Smooth muscle cell (in vitro differentiated cells): ENCODE data around the gene HORMAD2. TPM values are rescaled to one million over a fixed set of nuclear protein-coding genes. Genes with fewer than 3 reads are reported as not detected.

Experiments used
- DNase-seq: peaks from one replicate; lab custom pipeline; 2025; ENCODE audit not compliant: unreplicated experiment; lab: John Stamatoyannopoulos, UW
- H2AFZ ChIP-seq: fragments of 200-600 bp; sonication (generic); 2 replicates; pipeline ENCODE4 v1.6.0; 2016; ENCODE audit warnings: antibody characterized with exemption, low read depth, mild to moderate bottlenecking
- H3F3A ChIP-seq: fragments of 200-600 bp; sonication (generic); 2 replicates; pipeline ENCODE4 v1.6.0; 2017; ENCODE audit warnings: antibody characterized with exemption, low read depth
- H3K27ac ChIP-seq: fragments of 200-600 bp; sonication (generic); 2 replicates; pipeline ENCODE4 v1.5.1; 2016; ENCODE audit warnings: low read depth, mild to moderate bottlenecking
- H3K27me3 ChIP-seq: fragments of 200-600 bp; sonication (generic); 2 replicates; pipeline ENCODE4 v1.6.1; 2016; ENCODE audit warnings: low read depth, mild to moderate bottlenecking
- H3K36me3 ChIP-seq: fragments of 200-600 bp; sonication (generic); 2 replicates; pipeline ENCODE4 v1.5.1; 2016; ENCODE audit warnings: low read depth
- H3K4me1 ChIP-seq: fragments of 200-600 bp; sonication (generic); 2 replicates; pipeline ENCODE4 v1.5.1; 2016; ENCODE audit warnings: low read depth
- H3K4me2 ChIP-seq: fragments of 200-600 bp; sonication (generic); 2 replicates; pipeline ENCODE4 v1.6.0; 2016; ENCODE audit warnings: mild to moderate bottlenecking
- H3K4me3 ChIP-seq: fragments of 200-600 bp; sonication (generic); 2 replicates; pipeline ENCODE4 v1.5.1; 2016; ENCODE audit warnings: mild to moderate bottlenecking
- H3K79me2 ChIP-seq: fragments of 200-600 bp; sonication (generic); 2 replicates; pipeline ENCODE4 v1.6.0; 2016; ENCODE audit warnings: low read depth, mild to moderate bottlenecking
- H3K9ac ChIP-seq: fragments of 200-600 bp; sonication (generic); 2 replicates; pipeline ENCODE4 v1.6.0; 2016; ENCODE audit warnings: low read depth
- H3K9me3 ChIP-seq: fragments of 200-600 bp; sonication (generic); replicated peaks from 2 replicates; pipeline ENCODE4 v1.5.1; 2016; ENCODE audit warnings: low read depth
- H4K20me1 ChIP-seq: fragments of 200-600 bp; sonication (generic); 2 replicates; pipeline ENCODE4 v1.6.0; 2016; ENCODE audit warnings: low read depth
- WGBS: methylation state at CpG from one replicate; pipeline ENCODE4 v1.1.7; 2016; ENCODE audit warnings: low lambda C conversion rate; 5-methylcytosine and 5-hydroxymethylcytosine counted together
- polyA plus RNA-seq: library from polyadenylated mRNA; unstranded; fragments of >200 nt; fragmentation: Nextera tagmentation; extraction: Ambion mirVana; gene quantifications from 2 replicates; pipeline ENCODE4 v1.2.1, GENCODE V29; 2016
- total RNA-seq: library from RNA; depleted of rRNA; stranded (reverse); fragments of >200 nt; gene quantifications from 2 replicates; pipeline ENCODE4 v1.2.3, GENCODE V29; 2014
- TF ChIP-seq, protein P1 (sequence below): fragments of 200-600 bp; sonication (generic); IDR thresholded peaks from 2 replicates; pipeline ENCODE4 v1.5.1; 2017; ENCODE audit warnings: borderline replicate concordance, mild to moderate bottlenecking, antibody characterized with exemption; ENCODE audit not compliant: insufficient read depth, poor library complexity, severe bottlenecking

Gene HORMAD2
- total and polyA plus RNA-seq, 2 experiments from 2014 or later = 1.4 TPM; not detected in 1

DNA sequence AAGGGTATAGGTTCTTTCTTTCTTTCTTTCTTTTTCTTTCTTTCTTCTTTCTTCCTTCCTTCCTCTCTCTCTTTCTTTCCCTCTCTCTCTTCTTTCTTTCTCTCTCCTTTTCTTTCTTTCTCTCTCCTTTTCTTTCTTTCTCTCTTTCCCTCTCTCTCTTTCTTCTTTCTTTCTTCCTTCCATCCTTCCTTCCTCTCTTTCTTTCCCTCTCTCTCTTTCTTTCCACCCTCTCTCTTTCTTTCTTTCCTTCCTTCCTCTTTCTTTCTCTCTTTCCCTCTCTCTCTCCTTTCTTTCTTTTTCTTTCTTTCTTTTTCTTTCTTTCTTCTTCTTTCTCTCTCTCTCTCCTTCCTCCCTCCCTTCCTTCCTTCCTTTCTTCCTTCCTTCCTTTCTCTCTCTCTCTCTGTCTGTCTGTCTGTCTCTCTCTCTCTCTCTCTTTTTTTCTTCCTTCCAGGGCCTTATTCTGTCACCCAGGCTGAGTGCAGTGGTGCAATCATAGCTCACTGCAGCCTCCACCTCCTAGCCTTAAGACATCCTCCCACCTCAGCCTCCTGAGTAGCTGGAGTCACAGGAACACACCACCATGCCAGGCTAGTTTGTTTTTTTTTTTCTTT lies 139.5 kb downstream of the HORMAD2 start:
- no peaks in the 10 kb centered on the region for H3K27me3 ChIP-seq
- H3K9me3 ChIP-seq = no peaks in the 10 kb centered on the region
- H3K4me2 ChIP-seq = no peak overlapping the region
- H3K4me3 ChIP-seq = no peak overlapping the region
- TF ChIP-seq, protein P1, sequence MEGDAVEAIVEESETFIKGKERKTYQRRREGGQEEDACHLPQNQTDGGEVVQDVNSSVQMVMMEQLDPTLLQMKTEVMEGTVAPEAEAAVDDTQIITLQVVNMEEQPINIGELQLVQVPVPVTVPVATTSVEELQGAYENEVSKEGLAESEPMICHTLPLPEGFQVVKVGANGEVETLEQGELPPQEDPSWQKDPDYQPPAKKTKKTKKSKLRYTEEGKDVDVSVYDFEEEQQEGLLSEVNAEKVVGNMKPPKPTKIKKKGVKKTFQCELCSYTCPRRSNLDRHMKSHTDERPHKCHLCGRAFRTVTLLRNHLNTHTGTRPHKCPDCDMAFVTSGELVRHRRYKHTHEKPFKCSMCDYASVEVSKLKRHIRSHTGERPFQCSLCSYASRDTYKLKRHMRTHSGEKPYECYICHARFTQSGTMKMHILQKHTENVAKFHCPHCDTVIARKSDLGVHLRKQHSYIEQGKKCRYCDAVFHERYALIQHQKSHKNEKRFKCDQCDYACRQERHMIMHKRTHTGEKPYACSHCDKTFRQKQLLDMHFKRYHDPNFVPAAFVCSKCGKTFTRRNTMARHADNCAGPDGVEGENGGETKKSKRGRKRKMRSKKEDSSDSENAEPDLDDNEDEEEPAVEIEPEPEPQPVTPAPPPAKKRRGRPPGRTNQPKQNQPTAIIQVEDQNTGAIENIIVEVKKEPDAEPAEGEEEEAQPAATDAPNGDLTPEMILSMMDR = no peak
- H3K79me2 ChIP-seq = no peaks in the 10 kb centered on the region
- H4K20me1 ChIP-seq = no peaks in the 10 kb centered on the region
- H3K27ac ChIP-seq = no peak overlapping the region
- peaks cover 10% of the 10 kb centered on the region for H3F3A ChIP-seq
- H3K9ac ChIP-seq = no peak overlapping the region
- H2AFZ ChIP-seq = no peak overlapping the region
- no peak for DNase-seq
- H3K4me1 ChIP-seq = no peaks in the 10 kb centered on the region
- H3K36me3 ChIP-seq = no peaks in the 10 kb centered on the region

DNA sequence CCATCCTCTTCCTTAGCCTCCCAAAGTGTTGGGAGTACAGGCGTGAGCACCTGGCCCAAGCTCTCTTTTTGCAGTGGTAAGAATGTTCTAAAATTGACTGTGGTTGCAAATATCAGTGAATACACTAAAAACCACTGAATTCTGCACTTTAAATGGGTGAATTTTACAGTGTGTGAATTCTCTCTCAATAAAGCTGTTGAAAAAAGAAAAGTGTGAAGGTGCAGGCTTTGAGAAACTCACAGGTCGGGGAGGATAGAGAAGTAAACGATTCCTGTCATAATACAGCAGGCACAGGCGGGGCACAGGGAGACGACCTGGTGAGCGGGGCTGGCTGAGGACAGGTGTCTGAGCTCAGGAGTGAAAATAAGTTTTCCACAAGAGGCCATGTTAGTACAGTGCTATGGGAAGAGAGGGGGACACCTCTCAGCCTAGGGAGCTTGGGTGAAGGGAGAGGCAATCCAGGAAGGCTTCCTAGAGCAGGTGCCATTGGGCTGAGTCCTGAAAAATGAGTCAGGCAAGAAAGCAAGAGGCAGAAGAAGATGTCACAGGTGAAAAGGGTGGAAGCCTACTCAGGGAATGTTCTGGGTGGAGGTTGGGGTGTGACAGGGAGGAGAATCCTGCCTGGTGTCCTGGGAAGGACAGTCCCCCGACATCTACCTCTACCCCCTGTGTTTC lies 140.2 kb downstream of the HORMAD2 start:
- 93% methylated on average over 7 of the region's 7 CpGs for WGBS
- no peak for DNase-seq
- Histone ChIP-seq H4K20me1 (no peaks in the 10 kb centered on the region), H3K4me1 (no peaks in the 10 kb centered on the region), H2AFZ (no peak overlapping the region), H3K36me3 (no peaks in the 10 kb centered on the region), H3K4me2 (no peak overlapping the region), H3K79me2 (no peaks in the 10 kb centered on the region), H3K9me3 (no peaks in the 10 kb centered on the region), H3K9ac (no peak overlapping the region), H3K27me3 (no peaks in the 10 kb centered on the region), H3K4me3 (no peak overlapping the region), H3K27ac (no peak overlapping the region), H3F3A (peaks cover 16% of the 10 kb centered on the region)
- TF ChIP-seq, protein P1 = no peak

DNA sequence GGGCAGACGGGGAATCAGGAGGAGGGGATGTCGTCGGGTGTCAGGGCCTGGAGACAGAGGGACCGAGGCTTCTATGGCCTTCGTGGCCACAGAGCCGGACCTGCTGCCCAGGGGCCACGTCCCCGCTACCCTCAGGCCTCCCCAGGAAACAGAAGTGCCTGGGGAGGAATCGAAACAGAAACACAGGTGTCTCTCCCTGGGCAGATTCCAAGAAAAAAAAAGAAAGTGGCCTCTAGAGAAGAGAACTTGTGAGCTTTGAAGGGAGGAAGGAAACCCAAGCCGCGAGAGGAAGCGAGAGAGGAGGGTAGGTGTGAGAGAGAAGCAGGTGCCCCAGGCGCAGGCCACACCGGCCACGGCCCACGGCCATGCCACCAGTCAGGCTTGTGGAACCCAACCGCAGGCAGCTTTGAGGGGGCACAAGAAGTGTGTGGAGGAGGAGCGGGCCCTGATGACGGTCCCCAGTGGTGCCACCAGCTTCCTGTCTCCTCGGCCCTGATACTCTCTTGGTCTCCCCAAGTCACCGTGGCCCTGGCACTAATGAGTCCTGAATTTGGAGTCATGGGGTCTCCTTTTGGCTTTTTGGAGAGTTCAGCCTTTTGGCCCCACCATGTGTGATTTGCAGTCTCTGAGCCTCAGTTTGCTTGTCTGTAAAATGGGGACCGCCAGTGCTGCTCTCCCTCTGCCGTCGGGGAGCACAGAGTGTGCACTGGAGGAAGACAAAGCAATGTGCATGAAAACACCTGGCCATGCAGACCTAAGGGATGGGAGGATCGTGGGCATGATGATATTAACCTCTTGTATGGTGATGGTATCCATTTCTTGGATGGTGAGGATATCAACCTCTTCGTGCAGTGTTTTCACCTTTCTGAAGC lies 141.1 kb downstream of the HORMAD2 start:
- H3K36me3 ChIP-seq = no peaks in the 10 kb centered on the region
- H3K27me3 ChIP-seq = no peaks in the 10 kb centered on the region
- no peak overlapping the region for H3K4me2 ChIP-seq
- no peak overlapping the region for H2AFZ ChIP-seq
- H3K79me2 ChIP-seq = no peaks in the 10 kb centered on the region
- WGBS = 96% methylated on average over 26 of the region's 26 CpGs
- H3K9ac ChIP-seq = no peak overlapping the region
- no peak overlapping the region for H3K27ac ChIP-seq
- peaks cover 17% of the 10 kb centered on the region for H3F3A ChIP-seq
- no peaks in the 10 kb centered on the region for H3K4me1 ChIP-seq
- no peak for DNase-seq
- no peak overlapping the region for H3K4me3 ChIP-seq
- no peaks in the 10 kb centered on the region for H3K9me3 ChIP-seq
- TF ChIP-seq, protein P1 = no peak
- no peaks in the 10 kb centered on the region for H4K20me1 ChIP-seq
